ENCODE measurements around the gene SPAG6. TPM values are rescaled to one million over a fixed set of nuclear protein-coding genes. Genes with fewer than 3 reads are reported as not detected.

The SPAG6 gene
- total and polyA plus RNA-seq, 2 of the 4 experiments (the other 2 are of a cell fraction), result not detected

GRCh38 chr10:22319547-22319979, 25.7 kb upstream of the SPAG6 start:
- 100% methylated on average over 4 of the region's 10 CpGs; no CpG with 5 or more reads in 1 of the 2 experiments for WGBS, 2 experiments (ENCODE audit: extremely low coverage in 2 of 2, insufficient read length in 1 of 2)
- H4K20me1 ChIP-seq (ENCODE audit: insufficient read depth, low read length), result peaks cover 9% of the 10 kb centered on the region; the same call in 1 of the 2 replicates
- no peak overlapping the region for H3K4me2 ChIP-seq (ENCODE audit: low read depth, low read length)
- H2BK20ac ChIP-seq (ENCODE audit: low read depth, low read length), result no peak overlapping the region
- no peak overlapping the region for H2BK15ac ChIP-seq (ENCODE audit: low read depth, low read length)
- H2AK9ac ChIP-seq (replicated peaks; ENCODE audit: low read depth, low read length, poor library complexity), result no peak overlapping the region
- H2AK5ac ChIP-seq (ENCODE audit: low read depth, low read length), result peak overlapping the region; percentile 40; the same call in 1 of the 2 replicates
- intact Hi-C loops (cut with micrococcal nuclease) (loop anchor here (5.0 kb wide), 2 partner anchors 393 to 822 kb away; partner anchors contain the start of gene PIP4K2A), dilution Hi-C loops (cut with HindIII; ENCODE audit: low sequenced_read_pairs, unreplicated experiment) (no loop called here), in situ Hi-C loops (cut with MboI; ENCODE audit: low sequenced_read_pairs) (loop anchor here (10.0 to 25.0 kb wide), 3 partner anchors 315 to 807 kb away; partner anchors contain the start of gene DNAJC1)
- no peaks in the 10 kb centered on the region; the same call in 1 of the 2 replicates for H3K9me1 ChIP-seq (ENCODE audit: insufficient read depth, low read length)
- BruUV-seq (replicated peaks), result no TSS peak
- H2BK120ac ChIP-seq (ENCODE audit: low read depth, low read length), result no peak overlapping the region
- no peak overlapping the region for H2BK5ac ChIP-seq (ENCODE audit: low read depth, low read length, poor library complexity, severe bottlenecking)
- H3K27ac ChIP-seq (ENCODE audit: insufficient read depth, low read length), result no peak overlapping the region
- no peaks in the 10 kb centered on the region for H3K36me3 ChIP-seq (ENCODE audit: control insufficient read depth, insufficient read depth, low read length)
- H2AFZ ChIP-seq (replicated peaks; ENCODE audit: low read length, poor library complexity), result no peak overlapping the region
- no peak overlapping the region for H3K56ac ChIP-seq (ENCODE audit: extremely low read depth, insufficient read depth, low read length)
- no peak overlapping the region for H4K5ac ChIP-seq (ENCODE audit: low read depth, low read length)
- no peak overlapping the region for H3K4ac ChIP-seq (ENCODE audit: low read depth, low read length)
- no peak overlapping the region for H3K18ac ChIP-seq (ENCODE audit: low read depth, low read length)
- H3K4me3 ChIP-seq (ENCODE audit: insufficient read depth, low read depth, low read length), result no peak overlapping the region
- H3K79me1 ChIP-seq (ENCODE audit: low read depth in 1 of 2, low read length in 2 of 2), result peaks cover 16 to 20% of the 10 kb centered on the region in 2 experiments
- DNase-seq, result no peak
- ChIA-PET POLR2A (ENCODE audit: unreplicated experiment) (no interaction called here), CTCF (no interaction called here)
- TF ChIP-seq RAD21 (IDR thresholded peaks at IDR 0.05; ENCODE audit: low read length), result no peak
- no peak for TF ChIP-seq POLR2A (IDR thresholded peaks at IDR 0.05; ENCODE audit: low read depth, low read length)
- TF ChIP-seq NFE2L2 (IDR thresholded peaks at IDR 0.05; ENCODE audit: low read depth, low read length), result no peak
- no peak for TF ChIP-seq RCOR1 (IDR thresholded peaks at IDR 0.05; ENCODE audit: insufficient replicate concordance, low read length)
- no peak for TF ChIP-seq SMC3 (IDR thresholded peaks at IDR 0.05; ENCODE audit: low read depth, low read length)
- TF ChIP-seq MAZ (IDR thresholded peaks at IDR 0.05; ENCODE audit: borderline replicate concordance, low read depth, low read length), result no peak
- TF ChIP-seq MAFK (IDR thresholded peaks at IDR 0.05; ENCODE audit: low read depth, low read length), result no peak
- TF ChIP-seq USF2 (IDR thresholded peaks at IDR 0.05; ENCODE audit: low read depth, low read length), result no peak
- TF ChIP-seq BHLHE40 (IDR thresholded peaks at IDR 0.05; ENCODE audit: low read depth, low read length), result no peak
- no peak for TF ChIP-seq FOS (IDR thresholded peaks at IDR 0.05; ENCODE audit: low read depth, low read length)
- no peak for TF ChIP-seq CEBPB (IDR thresholded peaks at IDR 0.05; ENCODE audit: low read depth, low read length)
- no peak for TF ChIP-seq ELK1 (IDR thresholded peaks at IDR 0.05; ENCODE audit: borderline replicate concordance, low read depth, low read length)
- H3K9ac ChIP-seq (ENCODE audit: low read depth, low read length), result no peak overlapping the region
- peak overlapping the region; percentile 80; the same call in 1 of the 2 replicates for H3K23ac ChIP-seq (ENCODE audit: low read depth, low read length)
- H3K27me3 ChIP-seq (ENCODE audit: control insufficient read depth, insufficient read depth, low read length), result peaks cover 21% of the 10 kb centered on the region
- H3K4me1 ChIP-seq (ENCODE audit: control insufficient read depth, insufficient read depth, low read length), result no peaks in the 10 kb centered on the region; the same call in 1 of the 2 replicates
- no peak overlapping the region for H4K91ac ChIP-seq (ENCODE audit: insufficient read depth, low read depth, low read length)
- peak overlapping the region in 1 of 2 experiments; percentile 60; a peak in 1 of 4 replicates for H4K8ac ChIP-seq (ENCODE audit: low read depth in 2 of 2, low read length in 2 of 2)
- 0 out of 2 replicates have a peak, but pooled peaks cover 3% of the 10 kb centered on the region for H3K9me3 ChIP-seq (ENCODE audit: control insufficient read depth, insufficient read depth, low read length)
- ATAC-seq (ENCODE audit: low read depth), result no peak
- no peak overlapping the region for H3K14ac ChIP-seq (replicated peaks; ENCODE audit: low read depth, low read length)
